Stimulated activated CD4-positive, alpha-beta T cell treated with anti-CD3 and anti-CD28 coated beads, Interleukin-1b, Interleukin-23, amount 100 ng/mL, for 1 hour (primary cell): ENCODE measurements around the gene TGFB1I1.
"Not testable (repeated sequence)": the region's sequence is repeated elsewhere in the genome, so short reads cannot be mapped to it uniquely, and the experiment has no call there.

Source experiments
- DNase-seq, 2 donors: peaks; one replicate each; pipeline ENCODE4 v3.0.0-alpha.2; 2020; ENCODE audit warnings: low read depth in 2 of 2

The TGFB1I1 gene

DNA sequence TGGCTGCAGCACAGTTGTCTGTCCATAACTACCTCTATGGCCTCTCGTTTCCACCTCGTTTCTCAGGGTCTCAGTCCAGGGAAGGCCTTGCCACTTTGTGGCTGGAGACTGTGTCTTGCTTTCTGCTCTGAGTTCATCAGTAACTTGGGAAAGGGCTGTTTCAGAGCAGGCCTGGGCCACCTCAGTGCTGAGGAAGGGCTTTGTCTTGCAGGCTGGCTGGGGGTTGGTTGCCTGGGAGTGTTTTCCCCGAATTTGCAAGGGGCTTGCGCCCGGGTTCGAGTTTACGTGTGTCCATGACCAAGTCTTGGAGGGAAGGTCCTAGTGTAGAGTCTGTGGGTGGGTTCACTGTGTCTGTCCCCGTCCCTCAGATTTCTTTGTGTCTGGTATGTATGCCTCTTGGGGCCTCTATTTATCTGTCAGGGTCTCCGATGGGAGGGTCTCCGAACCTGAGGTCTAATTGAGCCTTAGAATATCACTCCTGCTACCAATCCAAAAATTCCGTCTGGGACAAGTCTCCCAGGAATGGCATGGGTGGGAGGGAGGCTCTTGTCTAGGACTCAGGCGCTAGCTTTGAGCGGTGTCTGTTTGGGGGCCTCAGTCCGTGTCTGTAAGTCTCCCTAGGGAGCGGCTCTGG is 594 bp upstream of the TGFB1I1 start:
- DNase-seq, result no peak

DNA sequence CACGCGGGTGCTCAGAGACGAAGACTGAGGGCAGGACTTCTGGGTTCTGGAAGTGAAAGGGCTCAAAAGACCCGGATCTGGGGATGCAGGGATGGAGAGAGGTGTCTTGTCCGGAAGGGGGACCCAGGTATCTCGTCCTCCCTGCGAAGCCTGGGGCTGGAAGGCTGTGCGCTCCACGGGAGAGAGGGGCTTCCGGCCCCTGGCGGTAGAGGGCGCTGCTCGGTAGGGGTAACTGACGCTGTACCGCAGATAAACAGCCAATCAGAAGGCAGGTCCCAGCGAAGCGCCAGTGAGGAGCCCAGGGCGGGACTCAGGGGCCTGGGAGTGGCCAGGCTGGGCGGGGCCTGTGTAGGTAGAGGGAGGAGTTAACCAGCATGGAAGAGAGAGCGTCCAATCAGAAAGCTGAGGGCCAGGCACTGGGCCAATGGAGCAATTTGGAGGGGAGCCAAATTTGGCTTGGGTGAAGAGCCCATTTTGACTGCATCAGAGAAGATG is 804 bp downstream of the TGFB1I1 start:
- DNase-seq, result no peak

DNA sequence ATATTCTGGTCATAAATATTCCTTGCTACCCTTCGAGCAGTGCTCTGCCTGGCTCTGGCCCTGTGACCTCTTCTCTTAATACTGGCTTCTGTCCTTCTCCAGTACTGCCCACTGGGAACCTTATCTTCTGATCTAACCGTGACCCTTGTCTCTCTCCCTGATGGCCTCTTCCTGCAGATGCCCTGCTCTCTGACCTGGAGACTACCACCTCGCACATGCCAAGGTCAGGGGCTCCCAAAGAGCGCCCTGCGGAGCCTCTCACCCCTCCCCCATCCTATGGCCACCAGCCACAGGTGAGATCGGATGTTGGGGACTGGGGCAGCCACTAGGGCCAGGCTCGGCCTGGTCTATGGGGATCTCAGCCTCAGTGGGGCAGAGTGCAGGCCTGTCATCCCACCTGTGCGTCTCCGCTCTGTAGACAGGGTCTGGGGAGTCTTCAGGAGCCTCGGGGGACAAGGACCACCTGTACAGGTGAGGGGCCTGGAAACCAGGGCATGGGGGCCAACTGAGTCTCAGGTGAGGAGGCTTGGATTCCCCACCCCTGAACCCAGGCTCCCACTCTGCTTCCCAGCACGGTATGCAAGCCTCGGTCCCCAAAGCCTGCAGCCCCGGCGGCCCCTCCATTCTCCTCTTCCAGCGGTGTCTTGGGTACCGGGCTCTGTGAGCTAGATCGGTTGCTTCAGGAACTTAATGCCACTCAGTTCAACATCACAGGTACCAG is 1.5 kb downstream of the TGFB1I1 start:
- no peak for DNase-seq

DNA sequence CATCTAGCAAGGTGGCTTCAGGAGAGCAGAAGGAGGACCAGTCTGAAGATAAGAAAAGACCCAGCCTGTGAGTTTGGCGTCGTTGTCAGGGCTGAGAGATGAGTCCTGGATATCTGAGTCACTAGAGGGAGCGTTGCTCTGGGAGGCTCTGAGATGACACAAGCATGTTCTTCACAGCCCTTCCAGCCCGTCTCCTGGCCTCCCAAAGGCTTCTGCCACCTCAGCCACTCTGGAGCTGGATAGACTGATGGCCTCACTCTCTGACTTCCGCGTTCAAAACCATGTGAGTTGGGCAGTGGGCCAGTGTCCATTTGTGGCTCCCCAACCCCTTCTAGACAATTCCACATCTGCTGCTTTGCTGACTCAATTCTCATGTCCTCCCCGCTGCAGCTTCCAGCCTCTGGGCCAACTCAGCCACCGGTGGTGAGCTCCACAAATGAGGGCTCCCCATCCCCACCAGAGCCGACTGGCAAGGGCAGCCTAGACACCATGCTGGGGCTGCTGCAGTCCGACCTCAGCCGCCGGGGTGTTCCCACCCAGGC is 2.3 kb downstream of the TGFB1I1 start:
- DNase-seq, result no peak

DNA sequence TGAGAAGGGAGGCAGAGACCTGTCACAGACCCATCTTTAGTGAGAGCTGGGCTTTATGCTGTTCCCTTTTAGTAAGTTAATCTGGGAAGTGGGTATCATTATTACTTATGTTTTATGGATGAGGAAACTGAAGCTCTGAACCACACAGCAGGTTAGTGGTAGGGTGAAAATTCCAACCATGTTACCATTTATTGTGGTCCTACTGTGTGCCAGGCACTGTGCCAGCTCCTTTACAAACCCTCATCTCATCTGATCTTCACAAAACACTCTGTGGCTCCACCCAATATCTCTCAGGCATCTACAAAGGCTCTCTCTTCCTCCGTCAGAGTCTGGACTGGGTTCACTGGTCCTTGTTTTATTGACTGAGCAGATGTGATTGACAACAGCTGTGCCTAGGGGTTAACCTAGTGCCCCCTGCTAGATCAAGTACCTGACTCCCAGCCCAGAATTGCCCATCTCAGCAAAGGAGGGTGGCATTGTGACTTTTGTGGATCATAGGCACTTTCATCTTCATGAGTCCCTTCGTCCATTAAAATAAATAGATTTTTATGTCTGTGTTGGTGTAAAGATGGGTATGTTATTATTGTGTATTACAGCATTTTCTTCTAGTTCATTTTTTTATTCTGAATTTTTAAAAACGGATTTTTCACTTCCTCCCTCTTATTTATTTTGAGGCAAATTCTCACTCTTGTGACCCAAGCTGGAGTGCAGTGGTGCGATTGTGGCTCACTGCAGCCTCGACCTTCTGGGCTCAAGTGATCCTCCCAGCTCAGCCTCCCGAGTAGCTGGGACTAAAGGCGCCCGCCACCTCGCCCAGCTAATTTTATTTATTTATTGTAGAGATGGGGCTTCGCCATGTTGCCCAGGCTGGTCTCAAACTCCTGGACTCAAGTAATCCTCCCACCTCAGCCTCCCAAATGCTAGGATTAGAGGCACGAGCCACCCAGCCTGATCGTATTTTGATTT is 3.1 kb downstream of the TGFB1I1 start:
- no peak for DNase-seq

DNA sequence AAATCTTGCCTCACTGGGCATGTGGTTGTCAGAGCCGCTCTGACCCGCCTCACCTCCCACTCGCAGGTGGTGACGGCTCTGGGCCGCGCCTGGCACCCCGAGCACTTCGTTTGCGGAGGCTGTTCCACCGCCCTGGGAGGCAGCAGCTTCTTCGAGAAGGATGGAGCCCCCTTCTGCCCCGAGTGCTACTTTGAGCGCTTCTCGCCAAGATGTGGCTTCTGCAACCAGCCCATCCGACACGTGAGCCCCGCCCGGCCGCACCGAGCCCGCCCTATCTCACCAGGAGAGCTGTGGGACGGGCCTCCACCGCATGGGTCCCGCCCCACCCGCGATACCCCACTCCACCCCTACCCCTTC is 4.0 kb downstream of the TGFB1I1 start:
- no peak for DNase-seq

DNA sequence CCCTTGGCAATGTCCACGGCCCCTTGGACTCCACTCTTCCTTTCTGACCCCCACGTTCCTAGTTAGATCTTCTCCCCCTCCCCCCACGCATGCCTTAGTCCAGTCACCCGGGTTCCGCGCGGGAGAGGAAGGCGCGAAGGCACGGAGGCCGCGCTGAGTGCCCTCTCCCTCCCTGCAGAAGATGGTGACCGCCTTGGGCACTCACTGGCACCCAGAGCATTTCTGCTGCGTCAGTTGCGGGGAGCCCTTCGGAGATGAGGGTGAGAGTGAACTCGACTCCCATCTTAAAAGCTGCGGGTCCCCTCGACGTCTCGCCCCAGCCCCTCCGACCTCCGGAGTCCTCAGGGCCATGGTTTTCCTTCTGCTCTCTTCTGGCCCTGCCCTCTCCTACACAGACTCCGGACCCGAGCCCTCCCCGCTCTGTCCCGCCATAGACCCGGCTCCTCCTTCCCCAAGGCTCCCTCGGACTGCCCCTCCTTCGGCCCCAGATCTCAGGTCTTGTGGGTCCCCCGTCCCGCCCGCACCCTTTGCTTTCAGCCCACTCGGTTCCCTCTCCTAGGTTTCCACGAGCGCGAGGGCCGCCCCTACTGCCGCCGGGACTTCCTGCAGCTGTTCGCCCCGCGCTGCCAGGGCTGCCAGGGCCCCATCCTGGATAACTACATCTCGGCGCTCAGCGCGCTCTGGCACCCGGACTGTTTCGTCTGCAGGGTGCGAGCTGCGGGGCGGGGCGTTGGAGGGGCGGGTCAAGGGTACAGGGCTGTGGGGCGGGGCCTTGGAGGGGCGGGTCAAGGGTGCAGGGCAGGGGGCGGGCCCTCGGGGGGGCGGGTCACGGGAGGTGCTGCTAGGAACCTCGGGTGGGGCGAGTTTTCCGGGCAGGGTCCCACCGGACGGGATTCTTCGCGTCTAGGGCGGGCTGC is 4.6 kb downstream of the TGFB1I1 start:
- DNase-seq, result peak; percentile 78 to 87

DNA sequence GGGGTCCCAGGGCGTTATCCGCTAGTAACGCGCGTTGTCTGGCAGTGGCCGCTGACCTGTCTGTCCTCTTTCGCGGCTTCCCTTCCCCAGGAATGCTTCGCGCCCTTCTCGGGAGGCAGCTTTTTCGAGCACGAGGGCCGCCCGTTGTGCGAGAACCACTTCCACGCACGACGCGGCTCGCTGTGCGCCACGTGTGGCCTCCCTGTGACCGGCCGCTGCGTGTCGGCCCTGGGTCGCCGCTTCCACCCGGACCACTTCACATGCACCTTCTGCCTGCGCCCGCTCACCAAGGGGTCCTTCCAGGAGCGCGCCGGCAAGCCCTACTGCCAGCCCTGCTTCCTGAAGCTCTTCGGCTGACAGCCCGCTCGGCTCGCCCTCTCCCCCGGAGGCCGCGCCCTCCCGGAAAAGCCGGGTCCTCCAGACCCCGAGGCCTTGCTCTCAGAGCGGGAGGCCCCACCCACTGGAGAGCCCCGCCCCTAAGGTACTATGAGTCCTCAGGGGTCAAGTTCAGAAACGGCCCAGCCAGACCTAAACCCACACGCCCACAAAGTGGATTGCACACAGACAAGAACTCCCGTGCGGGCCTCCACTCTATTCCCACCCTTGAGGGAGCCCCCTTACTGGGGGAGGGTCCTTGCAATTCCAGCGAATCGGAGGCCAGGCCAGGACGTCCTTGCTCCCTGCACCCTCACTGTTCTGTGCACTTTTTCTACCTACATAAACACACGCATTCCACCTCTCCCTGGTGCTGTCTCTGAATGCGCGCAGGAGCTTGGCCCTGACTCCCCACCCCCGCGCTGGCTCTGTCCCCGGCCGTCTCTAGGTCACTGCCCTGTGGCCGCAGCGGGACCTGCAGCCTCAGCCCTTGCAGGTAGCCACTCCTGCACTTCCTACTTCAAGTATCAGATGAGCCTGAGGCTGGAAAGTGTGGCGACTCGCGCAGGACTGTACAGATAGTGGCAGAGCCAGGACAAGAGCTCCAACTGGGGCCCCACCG is 5.6 kb downstream of the TGFB1I1 start:
- DNase-seq, result no peak

DNA sequence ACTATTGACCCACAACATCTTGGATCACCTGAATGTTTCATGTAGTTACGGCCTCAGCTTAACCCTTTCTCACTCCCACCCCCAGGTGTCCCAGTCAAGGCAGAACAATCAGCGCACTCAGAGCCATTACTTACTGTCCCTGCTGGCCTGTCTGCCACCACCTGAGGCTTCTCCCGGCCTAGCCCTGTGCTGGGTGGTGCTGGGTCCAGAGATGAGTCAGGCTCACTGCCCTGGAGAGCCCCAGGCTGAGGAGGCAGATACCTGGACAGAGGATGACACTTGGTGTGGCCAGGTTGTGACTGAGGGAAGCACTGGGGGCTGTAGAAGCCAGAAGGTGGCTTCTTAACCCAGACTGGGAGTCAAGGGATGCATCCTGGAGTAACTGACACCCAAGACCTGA is 7.0 kb downstream of the TGFB1I1 start:
- DNase-seq, result no peak

DNA sequence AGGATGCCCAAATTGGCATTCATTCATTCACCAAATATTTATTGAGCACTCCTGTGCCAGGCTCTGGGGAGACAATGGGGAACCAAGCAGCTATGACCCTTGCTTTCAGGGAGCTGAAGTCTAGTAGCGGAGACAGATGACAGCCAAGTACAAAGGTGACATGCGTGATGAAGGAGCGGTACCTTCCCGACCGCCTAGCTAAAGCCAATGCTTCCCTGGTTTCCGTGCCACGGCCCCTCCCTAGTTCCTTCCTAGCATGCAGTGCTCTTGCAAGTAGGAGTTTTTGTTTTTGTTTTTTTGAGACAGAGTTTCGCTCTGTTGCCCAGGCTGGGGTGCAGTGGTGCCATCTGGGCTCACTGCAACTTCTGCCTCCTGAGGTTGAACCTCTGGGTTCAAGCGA is 7.8 kb downstream of the TGFB1I1 start:
- no peak for DNase-seq

DNA sequence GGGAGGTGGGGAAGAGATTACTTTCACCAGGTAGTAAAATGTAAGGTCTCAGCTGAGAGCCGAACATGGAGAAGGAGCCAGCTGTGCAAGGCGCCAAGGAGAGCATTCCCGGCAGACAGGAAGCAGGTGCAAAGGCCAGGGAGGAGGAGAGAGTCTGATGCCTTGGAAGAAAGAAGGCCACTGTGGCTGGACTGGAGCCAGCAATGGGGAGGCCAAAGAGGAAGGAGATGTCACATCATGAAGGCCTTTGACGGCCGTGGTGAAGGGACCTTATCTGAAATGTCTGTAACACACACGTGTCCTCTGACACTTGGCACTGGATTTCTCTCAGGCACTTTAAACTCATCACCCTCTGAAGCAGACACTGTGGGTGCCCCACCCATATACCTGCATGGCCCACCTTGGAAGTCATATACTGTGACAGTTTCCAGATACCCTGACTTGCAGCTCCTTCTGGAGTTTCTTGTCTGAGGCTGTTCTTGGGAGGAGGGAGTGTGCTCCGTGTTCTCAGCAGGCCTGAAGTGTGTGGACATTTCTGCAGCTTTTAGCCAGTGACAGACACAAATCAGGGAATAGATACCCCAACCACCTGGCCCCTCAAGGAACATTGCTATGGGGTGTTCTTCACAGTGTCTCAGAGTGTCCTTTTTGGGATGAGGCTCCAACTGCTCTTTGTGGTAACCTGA is 9.0 kb downstream of the TGFB1I1 start:
- no peak for DNase-seq

DNA sequence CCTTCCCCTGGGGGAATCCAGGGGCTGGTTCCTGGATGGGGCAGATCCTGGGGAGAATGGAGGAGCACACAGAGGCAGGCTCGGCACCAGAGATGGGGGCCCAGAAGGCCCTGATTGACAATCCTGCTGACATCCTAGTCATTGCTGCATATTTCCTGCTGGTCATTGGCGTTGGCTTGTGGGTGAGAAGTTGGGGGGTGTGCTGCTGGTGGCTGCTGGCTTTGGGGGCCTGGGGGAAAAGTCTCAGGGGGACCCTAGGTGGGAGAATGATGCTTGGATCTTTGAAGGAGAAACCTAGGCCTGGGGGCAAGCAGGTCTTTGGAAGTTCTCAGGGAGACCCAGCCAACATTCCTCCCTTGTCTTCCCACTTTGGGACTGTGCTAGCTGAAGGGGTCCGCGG is 11.1 kb downstream of the TGFB1I1 start, which contains the start of gene SLC5A2:
Gene SLC5A2 (plus strand): TSS at position 43 of the 400 bp plus-strand sequence. CDS start 14 bp downstream, at position 57.
- no peak for DNase-seq

DNA sequence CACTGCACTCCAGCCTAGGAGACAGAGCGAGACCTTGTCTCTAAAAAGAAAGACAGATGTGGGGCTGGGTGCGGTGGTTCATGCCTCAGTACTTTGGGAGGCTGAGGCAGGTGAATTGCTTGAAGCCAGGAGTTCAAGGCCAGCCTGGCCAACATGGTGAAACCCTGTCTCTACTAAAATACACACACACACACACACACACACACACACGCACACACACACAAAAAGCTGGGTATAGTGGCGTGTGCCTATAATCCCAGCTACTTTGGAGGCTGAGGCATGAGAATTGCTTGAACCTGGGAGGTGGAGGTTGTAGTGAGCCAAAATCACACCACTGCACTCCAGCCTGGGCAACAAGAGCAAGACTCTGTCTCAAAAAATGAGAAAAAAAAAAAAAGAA is 12.1 kb downstream of the TGFB1I1 start:
- not testable (repeated sequence) for DNase-seq

DNA sequence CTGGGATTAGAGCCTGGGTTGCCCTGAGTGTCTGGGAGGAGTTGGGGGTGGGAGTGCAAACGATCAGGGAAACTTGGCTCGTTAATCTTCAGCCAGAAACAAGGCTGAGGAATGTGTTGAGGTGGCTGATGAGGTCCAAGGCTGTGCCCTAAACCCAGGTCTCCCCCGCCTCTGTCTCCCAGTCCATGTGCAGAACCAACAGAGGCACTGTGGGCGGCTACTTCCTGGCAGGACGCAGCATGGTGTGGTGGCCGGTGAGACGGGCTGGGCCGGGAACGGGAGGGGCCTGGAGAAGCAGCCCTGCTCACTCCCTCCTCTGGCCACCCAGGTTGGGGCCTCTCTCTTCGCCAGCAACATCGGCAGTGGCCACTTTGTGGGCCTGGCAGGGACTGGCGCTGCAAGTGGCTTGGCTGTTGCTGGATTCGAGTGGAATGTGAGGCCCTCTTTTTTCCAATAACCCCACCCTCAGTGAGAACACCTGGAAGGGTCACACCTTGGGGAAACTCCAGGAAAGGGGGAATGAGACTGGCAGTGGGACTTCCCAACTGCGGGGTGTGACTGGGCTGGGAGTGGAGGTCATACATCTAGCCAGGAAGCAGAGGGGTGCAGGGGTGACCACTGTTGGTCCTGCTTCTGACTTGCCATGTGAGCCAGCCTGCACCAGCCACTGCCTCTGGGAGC is 12.7 kb downstream of the TGFB1I1 start:
- DNase-seq, result no peak

DNA sequence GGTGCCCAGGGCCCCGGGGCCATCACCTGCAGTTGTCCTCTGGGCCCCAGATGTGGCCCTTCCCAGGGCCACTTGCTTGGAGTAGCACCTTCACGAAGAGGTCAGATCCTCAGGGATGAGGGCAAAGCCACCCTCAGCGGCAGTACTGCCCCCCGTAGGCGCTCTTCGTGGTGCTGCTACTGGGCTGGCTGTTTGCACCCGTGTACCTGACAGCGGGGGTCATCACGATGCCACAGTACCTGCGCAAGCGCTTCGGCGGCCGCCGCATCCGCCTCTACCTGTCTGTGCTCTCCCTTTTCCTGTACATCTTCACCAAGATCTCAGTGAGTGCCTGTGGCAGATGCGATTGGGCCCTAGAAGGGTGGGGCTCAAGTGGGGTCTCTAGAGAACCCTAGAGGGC is 13.6 kb downstream of the TGFB1I1 start:
- DNase-seq, result no peak

DNA sequence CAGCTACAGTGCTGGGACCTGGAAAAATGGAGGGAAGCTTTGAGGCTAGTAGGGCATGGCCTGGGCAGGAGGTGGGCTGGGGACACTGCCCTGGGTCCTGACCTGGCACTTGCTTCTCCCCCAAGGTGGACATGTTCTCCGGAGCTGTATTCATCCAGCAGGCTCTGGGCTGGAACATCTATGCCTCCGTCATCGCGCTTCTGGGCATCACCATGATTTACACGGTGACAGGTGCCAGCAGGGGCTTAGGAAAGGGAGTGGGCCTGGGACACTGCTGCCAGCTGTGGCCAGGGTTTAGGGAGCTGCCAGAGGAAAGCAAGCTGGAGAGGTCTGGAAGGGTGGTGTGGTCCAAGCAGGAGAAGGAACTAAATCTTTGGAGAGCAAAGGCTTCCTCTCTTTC is 14.1 kb downstream of the TGFB1I1 start:
- no peak for DNase-seq

DNA sequence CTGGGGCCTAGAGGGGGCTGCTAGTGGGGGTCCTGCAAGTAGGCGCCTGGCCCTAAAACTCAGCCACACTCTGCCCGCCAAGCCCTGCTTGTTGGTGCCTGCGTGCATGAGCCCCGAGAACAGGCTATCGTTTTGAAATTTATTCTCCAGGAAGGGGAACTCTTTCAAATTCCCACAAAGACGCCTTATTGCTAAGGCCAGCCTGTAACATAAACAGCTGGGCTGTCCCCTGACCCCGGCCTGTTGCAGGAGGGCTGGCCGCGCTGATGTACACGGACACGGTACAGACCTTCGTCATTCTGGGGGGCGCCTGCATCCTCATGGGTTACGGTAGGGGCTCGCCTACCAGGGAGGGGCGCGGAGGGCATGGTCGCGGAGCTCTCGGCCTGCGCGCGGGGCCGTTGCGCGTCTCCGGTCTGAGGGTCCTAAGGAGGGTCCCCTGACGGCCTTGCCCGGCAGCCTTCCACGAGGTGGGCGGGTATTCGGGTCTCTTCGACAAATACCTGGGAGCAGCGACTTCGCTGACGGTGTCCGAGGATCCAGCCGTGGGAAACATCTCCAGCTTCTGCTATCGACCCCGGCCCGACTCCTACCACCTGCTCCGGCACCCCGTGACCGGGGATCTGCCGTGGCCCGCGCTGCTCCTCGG is 15.2 kb downstream of the TGFB1I1 start:
- DNase-seq, result no peak
